Epithelial cell of proximal tubule (primary cell): ENCODE results near the gene FBLN2. TPM values are rescaled to one million over a fixed set of nuclear protein-coding genes. Genes with fewer than 3 reads are reported as not detected.

ENCODE experiments used
- DNase-seq: peaks from one replicate; pipeline ENCODE4 v3.0.0-alpha.2; 2011; ENCODE audit warnings: low read depth
- H3K4me3 ChIP-seq: 2 replicates; pipeline ENCODE4 v1.5.1; 2011; ENCODE audit warnings: low read depth, mild to moderate bottlenecking, low read length
- CTCF ChIP-seq: conservative IDR thresholded peaks from 2 replicates; pipeline ENCODE4 v1.5.1; 2012; ENCODE audit warnings: low read depth, mild to moderate bottlenecking, low read length
- total RNA-seq: library from RNA; depleted of rRNA; stranded (reverse); fragments of >200 nt; gene quantifications from 2 replicates; pipeline ENCODE4 v1.2.3, GENCODE V29; 2015

FBLN2 gene
- total RNA-seq, 1 donor from 2014 or later: 1.1 TPM

GRCh38 chr3:13504161-13504831 is 44.6 kb upstream of the FBLN2 start:
- no peak for DNase-seq
- TF ChIP-seq CTCF: no peak
- no peak overlapping the region for H3K4me3 ChIP-seq

- DNase-seq: no peak
- TF ChIP-seq CTCF: no peak
- H3K4me3 ChIP-seq: no peak overlapping the region
Observed at GRCh38 chr3:13505147-13506130, 43.5 kb upstream of the FBLN2 start.

GRCh38 chr3:13506239-13506638 is 42.7 kb upstream of the FBLN2 start:
- TF ChIP-seq CTCF: no peak
- DNase-seq: no peak
- no peak overlapping the region for H3K4me3 ChIP-seq

- no peak overlapping the region for H3K4me3 ChIP-seq
- DNase-seq: no peak
- no peak for TF ChIP-seq CTCF
Observed at GRCh38 chr3:13506680-13507079, 42.2 kb upstream of the FBLN2 start.

GRCh38 chr3:13507247-13507569 is 41.7 kb upstream of the FBLN2 start:
- H3K4me3 ChIP-seq: no peak overlapping the region
- TF ChIP-seq CTCF: no peak
- DNase-seq: no peak

GRCh38 chr3:13507570-13508339 is 41.2 kb upstream of the FBLN2 start:
- no peak for TF ChIP-seq CTCF
- no peak overlapping the region for H3K4me3 ChIP-seq
- no peak for DNase-seq
